HepG2 (cell line): ENCODE measurements around the gene DDX50. TPM values are rescaled to one million over a fixed set of nuclear protein-coding genes. Genes with fewer than 3 reads are reported as not detected.
A peak's percentile ranks its signal among the peaks of the same experiment; 100 is the strongest.

Experiments used
- ATF7 ChIP-seq, 2 experiments: fragments of 450-650 bp in 1 of 2; sonication (generic) in 1 of 2; formaldehyde crosslinking in 1 of 2; IDR thresholded peaks; 2 replicates each; pipeline versions ENCODE4 v1.4.0 to v1.6.1; 2016 to 2020; ENCODE audit warnings: antibody characterized with exemption in 1 of 2, mild to moderate bottlenecking in 1 of 2, missing genetic modification reagents in 1 of 2
- EEA1 ChIP-seq: sonication (generic); formaldehyde crosslinking; IDR thresholded peaks from 2 replicates; pipeline ENCODE4 v1.5.1; 2020; ENCODE audit warnings: mild to moderate bottlenecking, missing genetic modification reagents, borderline replicate concordance
- HES4 ChIP-seq: sonication (generic); formaldehyde crosslinking; IDR thresholded peaks from 2 replicates; pipeline ENCODE4 v1.9.0; 2021; ENCODE audit warnings: mild to moderate bottlenecking, missing genetic modification reagents, borderline replicate concordance
- HOXA3 ChIP-seq: sonication (generic); formaldehyde crosslinking; IDR thresholded peaks from 2 replicates; pipeline ENCODE4 v1.5.0; 2020; ENCODE audit warnings: missing genetic modification reagents
- KLF12 ChIP-seq: sonication (generic); formaldehyde crosslinking; IDR thresholded peaks from 2 replicates; pipeline ENCODE4 v1.4.0; 2020; ENCODE audit warnings: missing genetic modification reagents, borderline replicate concordance
- NR2C2 ChIP-seq: sonication (generic); formaldehyde crosslinking; IDR thresholded peaks from 2 replicates; pipeline ENCODE4 v1.4.0; 2020; ENCODE audit warnings: missing genetic modification reagents, mild to moderate bottlenecking, moderate library complexity, borderline replicate concordance
- PAX8 ChIP-seq: sonication (generic); formaldehyde crosslinking; IDR thresholded peaks from 2 replicates; pipeline ENCODE4 v1.8.0; 2022; ENCODE audit warnings: mild to moderate bottlenecking, missing genetic modification reagents, borderline replicate concordance
- PTBP1 ChIP-seq: fragments of 200-400 bp; formaldehyde crosslinking; IDR thresholded peaks from 2 replicates; pipeline ENCODE4 v1.6.1; 2018; ENCODE audit warnings: low read length, low read depth; ENCODE audit not compliant: poor library complexity, severe bottlenecking
- RBM22 ChIP-seq: fragments of 200-400 bp; formaldehyde crosslinking; optimal IDR thresholded peaks from 2 replicates; pipeline ENCODE3; 2017; ENCODE audit warnings: mild to moderate bottlenecking, low read length, moderate library complexity
- SAP130 ChIP-seq: IDR thresholded peaks from 2 replicates; pipeline ENCODE4 v1.6.1; 2016; ENCODE audit warnings: low read depth
- ZBTB20 ChIP-seq: sonication (generic); formaldehyde crosslinking; IDR thresholded peaks from 2 replicates; pipeline ENCODE4 v1.8.1; 2023; ENCODE audit warnings: missing genetic modification reagents, low read depth, mild to moderate bottlenecking, borderline replicate concordance
- ZBTB40 ChIP-seq, 2 experiments: fragments of 450-650 bp in 1 of 2; sonication (generic) in 1 of 2; formaldehyde crosslinking in 1 of 2; IDR thresholded peaks; 2 replicates each; pipeline versions ENCODE4 v1.6.1 to v1.8.0; 2016 to 2022; ENCODE audit warnings: antibody characterized with exemption in 1 of 2, mild to moderate bottlenecking in 1 of 2, missing genetic modification reagents in 1 of 2
- ZBTB7B ChIP-seq: sonication (generic); formaldehyde crosslinking; IDR thresholded peaks from 2 replicates; pipeline ENCODE4 v1.4.0; 2020; ENCODE audit warnings: missing genetic modification reagents
- ZFP36 ChIP-seq: fragments of 150-350 bp; IDR thresholded peaks from 2 replicates; pipeline ENCODE4 v1.6.1; 2018; ENCODE audit warnings: borderline replicate concordance, low read length, low read depth; ENCODE audit not compliant: partially characterized antibody
- ZNF121 ChIP-seq: sonication (generic); formaldehyde crosslinking; IDR thresholded peaks from 2 replicates; pipeline ENCODE4 v1.5.0; 2020; ENCODE audit warnings: mild to moderate bottlenecking, missing genetic modification reagents
- ZNF451 ChIP-seq: sonication (generic); formaldehyde crosslinking; IDR thresholded peaks from 2 replicates; pipeline ENCODE4 v1.5.0; 2020; ENCODE audit warnings: mild to moderate bottlenecking, missing genetic modification reagents
- ZNF615 ChIP-seq: sonication (generic); formaldehyde crosslinking; IDR thresholded peaks from 2 replicates; pipeline ENCODE4 v1.5.0; 2020; ENCODE audit warnings: mild to moderate bottlenecking, missing genetic modification reagents, borderline replicate concordance
- ZNF720 ChIP-seq: sonication (generic); formaldehyde crosslinking; IDR thresholded peaks from 2 replicates; pipeline ENCODE4 v1.4.0; 2020; ENCODE audit warnings: missing genetic modification reagents
- polyA plus RNA-seq, 8 experiments: library from polyadenylated mRNA; depleted of rRNA in 3 of 8; stranded (reverse) in 7 of 8; unstranded in 1 of 8; fragments of >200 nt; fragmentation: Illumina TruSeq in 4 of 8; extraction: Trizol in 4 of 8; gene quantifications; 2 replicates each; pipeline versions ENCODE4 v1.2.1 to v1.2.3, GENCODE V29; 2011 to 2016; ENCODE audit warnings: low read depth in 4 of 8, missing spikeins in 1 of 8, mixed read lengths in 1 of 8; ENCODE audit not compliant: insufficient read depth in 1 of 8
- total RNA-seq, 5 experiments: library from RNA; depleted of rRNA; stranded (reverse); fragments of >200 nt; fragmentation: Illumina TruSeq; extraction: Trizol; gene quantifications; 2 replicates each; pipeline ENCODE4 v1.2.3, GENCODE V29; 2016; ENCODE audit warnings: low read depth in 1 of 5

The DDX50 gene
- total and polyA plus RNA-seq, 2 of the 13 experiments (the other 11 are each of a cell fraction or from before 2014, with no cell fraction given): 19.0 to 38.2 TPM

- TF ChIP-seq ZFP36: no peak
- TF ChIP-seq NR2C2 (CRISPR knock-in tag): no peak; the same call in 1 of the 2 replicates
- no peak for TF ChIP-seq ATF7 (IDR thresholded peaks at IDR 0.05)
- 0 out of 2 replicates have a peak, but pooled peaks have one; percentile 30 for TF ChIP-seq ATF7 (CRISPR knock-in tag; IDR thresholded peaks at IDR 0.05)
- TF ChIP-seq KLF12 (CRISPR knock-in tag): peak; percentile 63; the same call in 1 of the 2 replicates
- TF ChIP-seq HES4 (CRISPR knock-in tag): peak; percentile 46
- no peak for TF ChIP-seq ZBTB20 (CRISPR knock-in tag)
- peak; percentile 92; the same call in 1 of the 2 replicates for TF ChIP-seq PAX8 (CRISPR knock-in tag)
- no peak for TF ChIP-seq ZBTB40 (IDR thresholded peaks at IDR 0.05)
- peak; percentile 75; the same call in 1 of the 2 replicates for TF ChIP-seq ZBTB40 (CRISPR knock-in tag; IDR thresholded peaks at IDR 0.05)
- TF ChIP-seq ZNF615 (CRISPR knock-in tag): peak; percentile 75; the same call in 1 of the 2 replicates
- TF ChIP-seq ZNF121 (CRISPR knock-in tag): no peak
- TF ChIP-seq HOXA3: peak; percentile 90
- TF ChIP-seq RBM22: no peak
- TF ChIP-seq ZBTB7B (CRISPR knock-in tag): peak; percentile 93
- 0 out of 2 replicates have a peak, but pooled peaks have one; percentile 23 for TF ChIP-seq ZNF720 (CRISPR knock-in tag)
- TF ChIP-seq ZNF451 (CRISPR knock-in tag): peak; percentile 26; the same call in 1 of the 2 replicates
- TF ChIP-seq PTBP1: no peak
- TF ChIP-seq EEA1 (CRISPR knock-in tag): no peak
- no peak; the same call in 1 of the 2 replicates for TF ChIP-seq SAP130 (CRISPR knock-in tag)
These were observed 549 bp upstream of the DDX50 start (continued) for GRCh38 chr10:68900427-68901104.
